Peyer's patch (tissue), 4 donors: ENCODE measurements around the gene SHMT2. TPM values are rescaled to one million over a fixed set of nuclear protein-coding genes. Genes with fewer than 3 reads are reported as not detected.

Experiments used
- DNase-seq, 3 donors: peaks; one replicate each; pipeline ENCODE4 v3.0.0-alpha.2; 2017 to 2019
- H3K27ac ChIP-seq, 4 donors: fragments of 200-600 bp; sonication (generic); one replicate each; pipeline ENCODE4 v1.5.1; 2016 to 2019
- H3K27me3 ChIP-seq, 2 donors: fragments of 200-600 bp; sonication (generic); one replicate each; pipeline ENCODE4 v1.5.1; 2019
- H3K36me3 ChIP-seq, 3 donors: fragments of 200-600 bp; sonication (generic); one replicate each; pipeline ENCODE4 v1.5.1; 2016 to 2019
- H3K4me1 ChIP-seq, 4 donors: fragments of 200-600 bp; sonication (generic); one replicate each; pipeline ENCODE4 v1.5.1; 2016 to 2019
- H3K4me3 ChIP-seq, 4 donors: fragments of 200-600 bp; sonication (generic); 1 replicate in 3 of 4; 2 replicates in 1 of 4; pipeline ENCODE4 v1.5.1; 2016 to 2019; ENCODE audit warnings: mild to moderate bottlenecking in 1 of 4
- H3K9me3 ChIP-seq, 4 donors: fragments of 200-600 bp; sonication (generic); one replicate each; pipeline ENCODE4 v1.5.1; 2016 to 2019; ENCODE audit warnings: mild to moderate bottlenecking in 1 of 4
- CTCF ChIP-seq, 6 experiments: fragments of 450-650 bp in 4 of 6; fragments of 200-600 bp in 2 of 6; sonication (generic) in 1 of 6; IDR thresholded peaks; one replicate each; pipeline ENCODE4 v1.5.1; 2017 to 2019; ENCODE audit warnings: antibody characterized with exemption in 6 of 6, mild to moderate bottlenecking in 3 of 6, moderate library complexity in 1 of 6
- POLR2A ChIP-seq, 2 donors: fragments of 450-650 bp; IDR thresholded peaks; one replicate each; pipeline ENCODE4 v1.5.1; 2017; ENCODE audit warnings: antibody characterized with exemption in 2 of 2, mild to moderate bottlenecking in 2 of 2, moderate library complexity in 2 of 2
- total RNA-seq, 4 donors: library from RNA; depleted of rRNA; stranded (reverse); fragments of >200 nt; gene quantifications; one replicate each; pipeline ENCODE4 v1.1.0, GENCODE V29; 2016

The SHMT2 gene
- total RNA-seq, 4 donors from 2014 or later = 34.4 to 72.6 (median 36.3) TPM

- Histone ChIP-seq H3K4me1 (peaks cover 0 to 19% (median 15%) of the 10 kb centered on the region in 4 donors), H3K36me3 (no peaks in the 10 kb centered on the region), H3K27me3 (peaks cover 0 to 72% of the 10 kb centered on the region in 2 donors), H3K9me3 (peaks cover 0 to 7% (median 0%) of the 10 kb centered on the region in 4 donors), H3K4me3 (no peak overlapping the region), H3K27ac (no peak overlapping the region)
- TF ChIP-seq POLR2A (IDR thresholded peaks at IDR 0.05) = no peak
- TF ChIP-seq CTCF (IDR thresholded peaks at IDR 0.05) = no peak
- DNase-seq = no peak
Observed at GRCh38 chr12:57223191-57224165, 6.0 kb upstream of the SHMT2 start.

DNA sequence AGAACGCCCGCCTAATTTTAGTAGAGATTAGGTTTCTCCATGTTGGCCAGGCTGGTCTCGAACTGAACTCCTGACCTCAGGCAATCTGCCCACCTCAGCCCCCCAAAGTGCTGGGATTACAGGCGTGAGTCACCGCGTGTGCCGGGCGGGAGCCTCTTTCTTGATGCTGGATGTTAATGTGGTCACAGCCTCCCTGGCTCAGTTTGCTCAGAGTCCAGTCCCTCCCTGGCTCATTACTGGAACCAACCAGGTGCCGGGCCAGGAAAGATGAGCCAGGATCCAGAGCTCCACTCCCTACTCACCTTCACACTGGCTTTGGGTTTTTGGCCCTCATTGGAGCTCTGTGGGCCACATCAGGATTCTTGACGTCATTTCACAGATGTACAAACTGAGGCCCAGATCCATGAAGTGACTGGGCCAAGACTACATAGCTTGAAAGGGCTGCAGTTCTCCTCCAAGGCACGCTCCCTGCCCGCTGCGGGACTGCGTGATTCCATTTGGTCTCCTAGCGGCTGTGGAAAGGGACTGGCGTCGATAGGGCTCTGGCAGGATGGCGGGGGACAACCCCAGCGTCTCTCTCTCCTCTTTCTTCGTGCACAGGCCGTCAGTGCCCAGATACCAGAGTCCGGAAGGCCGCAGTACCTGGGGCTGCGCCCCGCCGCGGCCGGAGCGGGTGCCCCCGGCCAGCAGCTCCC lies 5.1 kb upstream of the SHMT2 start:
- DNase-seq = no peak
- Histone ChIP-seq H3K9me3 (peaks cover 0 to 7% (median 0%) of the 10 kb centered on the region in 4 donors), H3K36me3 (no peaks in the 10 kb centered on the region), H3K4me1 (peaks cover 0 to 19% (median 15%) of the 10 kb centered on the region in 4 donors), H3K4me3 (no peak overlapping the region), H3K27me3 (peaks cover 0 to 66% of the 10 kb centered on the region in 2 donors), H3K27ac (no peak overlapping the region)
- TF ChIP-seq POLR2A (IDR thresholded peaks at IDR 0.05) (no peak), CTCF (IDR thresholded peaks at IDR 0.05) (no peak)

DNA sequence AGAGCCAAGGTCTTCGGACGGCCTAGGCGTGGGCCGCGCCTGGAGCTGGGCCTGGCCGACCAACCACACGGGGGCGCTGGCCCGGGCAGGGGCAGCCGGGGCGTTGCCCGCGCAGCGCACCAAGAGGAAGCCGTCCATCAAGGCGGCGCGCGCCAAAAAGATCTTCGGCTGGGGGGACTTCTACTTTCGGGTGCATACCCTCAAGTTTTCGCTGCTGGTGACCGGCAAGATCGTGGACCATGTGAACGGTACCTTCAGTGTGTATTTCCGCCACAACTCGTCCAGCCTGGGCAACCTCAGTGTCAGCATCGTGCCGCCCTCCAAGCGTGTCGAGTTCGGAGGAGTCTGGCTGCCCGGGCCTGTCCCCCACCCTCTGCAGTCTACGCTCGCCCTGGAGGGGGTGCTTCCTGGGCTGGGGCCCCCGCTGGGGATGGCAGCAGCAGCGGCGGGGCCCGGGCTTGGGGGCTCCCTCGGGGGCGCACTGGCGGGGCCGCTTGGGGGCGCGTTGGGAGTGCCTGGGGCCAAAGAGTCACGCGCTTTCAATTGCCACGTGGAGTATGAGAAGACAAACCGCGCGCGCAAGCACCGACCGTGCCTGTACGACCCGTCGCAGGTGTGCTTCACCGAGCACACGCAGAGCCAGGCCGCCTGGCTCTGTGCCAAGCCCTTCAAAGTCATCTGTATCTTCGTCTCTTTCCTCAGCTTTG lies 4.4 kb upstream of the SHMT2 start:
- peak; percentile 58 to 79 (median 74) for DNase-seq
- Histone ChIP-seq H3K27me3 (peaks cover 0 to 59% of the 10 kb centered on the region in 2 donors), H3K9me3 (peaks cover 0 to 7% (median 0%) of the 10 kb centered on the region in 4 donors), H3K27ac (no peak overlapping the region), H3K36me3 (no peaks in the 10 kb centered on the region), H3K4me3 (peak overlapping the region in 1 of 4 donors; percentile 17), H3K4me1 (peaks cover 0 to 21% (median 16%) of the 10 kb centered on the region in 4 donors)
- TF ChIP-seq CTCF (IDR thresholded peaks at IDR 0.05) (peak; percentile 13 to 74 (median 62)), POLR2A (IDR thresholded peaks at IDR 0.05) (no peak)

DNA sequence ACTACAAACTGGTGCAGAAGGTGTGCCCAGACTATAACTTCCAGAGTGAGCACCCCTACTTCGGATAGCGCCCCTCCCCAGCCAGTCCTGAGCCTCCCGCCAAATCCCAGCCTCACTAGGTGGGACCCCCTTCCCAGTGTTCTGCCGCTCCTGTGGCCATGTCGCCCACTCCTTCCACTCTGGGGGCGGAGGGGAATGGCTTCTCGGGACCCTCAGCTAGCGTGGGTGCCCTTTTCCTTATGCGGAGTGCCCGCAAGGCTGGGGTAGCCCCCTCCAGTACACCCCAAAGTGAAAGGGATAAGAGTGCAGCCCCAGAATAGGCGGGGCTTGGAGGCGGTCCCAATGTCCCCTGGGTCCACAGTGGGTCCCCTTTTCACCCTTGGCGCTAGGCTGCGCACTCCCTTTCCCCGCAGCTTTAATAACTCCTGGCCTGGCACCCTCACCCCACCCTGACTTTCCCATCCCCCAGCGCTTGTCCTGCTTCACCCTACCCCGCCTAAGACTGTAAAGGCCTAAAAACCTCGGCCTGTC lies 3.8 kb upstream of the SHMT2 start:
- H3K4me3 ChIP-seq = no peak overlapping the region
- no peak overlapping the region for H3K27ac ChIP-seq
- DNase-seq = no peak
- peaks cover 0 to 52% of the 10 kb centered on the region in 2 donors for H3K27me3 ChIP-seq
- peaks cover 0 to 27% (median 21%) of the 10 kb centered on the region in 4 donors for H3K4me1 ChIP-seq
- TF ChIP-seq POLR2A (IDR thresholded peaks at IDR 0.05) (no peak), CTCF (IDR thresholded peaks at IDR 0.05) (no peak)
- H3K36me3 ChIP-seq = no peaks in the 10 kb centered on the region
- peaks cover 0 to 7% (median 0%) of the 10 kb centered on the region in 4 donors for H3K9me3 ChIP-seq
